Amygdala (tissue), 56 donors: ENCODE results near the gene AGAP1.

Source experiments
- DNase-seq, 56 donors: peaks; one replicate each; lab custom pipeline; 2025; lab: John Stamatoyannopoulos, UW

The AGAP1 gene

GRCh38 chr2:236109061-236109460 is 615.2 kb downstream of the AGAP1 start:
- no peak for DNase-seq

- no peak for DNase-seq
Measured at GRCh38 chr2:236109473-236109872, 615.6 kb downstream of the AGAP1 start.

- no peak for DNase-seq
Measured at GRCh38 chr2:236112466-236112865, 618.6 kb downstream of the AGAP1 start.

GRCh38 chr2:236113425-236113824 is 619.6 kb downstream of the AGAP1 start:
- no peak for DNase-seq

- DNase-seq: no peak
Measured at GRCh38 chr2:236113948-236114347, 620.1 kb downstream of the AGAP1 start.

GRCh38 chr2:236114959-236115358 is 621.1 kb downstream of the AGAP1 start:
- no peak for DNase-seq

- DNase-seq: no peak
Measured at GRCh38 chr2:236117401-236117800, 623.6 kb downstream of the AGAP1 start.

- DNase-seq: no peak
Measured at GRCh38 chr2:236117861-236118269, 624.0 kb downstream of the AGAP1 start.

GRCh38 chr2:236119003-236119402 is 625.2 kb downstream of the AGAP1 start:
- DNase-seq: no peak

- no peak for DNase-seq
Measured at GRCh38 chr2:236119476-236119875, 625.6 kb downstream of the AGAP1 start.

- no peak for DNase-seq
Measured at GRCh38 chr2:236120141-236120601, 626.3 kb downstream of the AGAP1 start.

GRCh38 chr2:236120829-236121228 is 627.0 kb downstream of the AGAP1 start:
- DNase-seq: no peak

GRCh38 chr2:236121546-236121945 is 627.7 kb downstream of the AGAP1 start:
- no peak for DNase-seq

GRCh38 chr2:236122236-236122635 is 628.4 kb downstream of the AGAP1 start:
- no peak for DNase-seq

- DNase-seq: no peak
Measured at GRCh38 chr2:236123716-236124115, 629.9 kb downstream of the AGAP1 start.

GRCh38 chr2:236124182-236124893 is 630.5 kb downstream of the AGAP1 start:
- no peak for DNase-seq

- no peak for DNase-seq
Measured at GRCh38 chr2:236125541-236125940, 631.7 kb downstream of the AGAP1 start.

GRCh38 chr2:236127010-236127409 is 633.2 kb downstream of the AGAP1 start:
- no peak for DNase-seq

GRCh38 chr2:236128321-236128720 is 634.5 kb downstream of the AGAP1 start:
- no peak for DNase-seq

- DNase-seq: no peak
Measured at GRCh38 chr2:236129935-236130334, 636.1 kb downstream of the AGAP1 start.

GRCh38 chr2:236130349-236130998 is 636.6 kb downstream of the AGAP1 start:
- no peak for DNase-seq

GRCh38 chr2:236131073-236131692 is 637.3 kb downstream of the AGAP1 start:
- no peak for DNase-seq
